MG63 (cell line): Measurements from ENCODE around the gene TRIM16. TPM values are rescaled to one million over a fixed set of nuclear protein-coding genes. Genes with fewer than 3 reads are reported as not detected.
"Not testable (repeated sequence)": the region's sequence is repeated elsewhere in the genome, so short reads cannot be mapped to it uniquely, and the experiment has no call there.

Experiments used
- DNase-seq: peaks from one replicate; pipeline ENCODE4 v3.0.0-alpha.2; 2020
- H3K27me3 ChIP-seq: fragments of 250-450 bp; sonication (Bioruptor Pico); 2 replicates; pipeline ENCODE4 v1.5.1; 2020; ENCODE audit warnings: mild to moderate bottlenecking, moderate library complexity
- H3K36me3 ChIP-seq: fragments of 250-450 bp; sonication (Bioruptor Pico); 2 replicates; pipeline ENCODE4 v1.5.1; 2020; ENCODE audit warnings: mild to moderate bottlenecking, moderate library complexity
- H3K4me3 ChIP-seq: fragments of 250-450 bp; sonication (Bioruptor Pico); 2 replicates; pipeline ENCODE4 v1.5.1; 2020; ENCODE audit warnings: mild to moderate bottlenecking, moderate library complexity
- H3K9me3 ChIP-seq: fragments of 250-450 bp; sonication (Bioruptor Pico); 2 replicates; pipeline ENCODE4 v1.5.1; 2020; ENCODE audit warnings: mild to moderate bottlenecking, moderate library complexity
- total RNA-seq: library from RNA; depleted of rRNA; stranded (reverse); fragments of >200 nt; shearing (Covaris generic); gene quantifications from 2 replicates; pipeline ENCODE4 v1.2.3, GENCODE V29; 2014; ENCODE audit warnings: low replicate concordance

Gene TRIM16
- total RNA-seq, 1 experiment from 2014 or later: 32.4 TPM

DNA sequence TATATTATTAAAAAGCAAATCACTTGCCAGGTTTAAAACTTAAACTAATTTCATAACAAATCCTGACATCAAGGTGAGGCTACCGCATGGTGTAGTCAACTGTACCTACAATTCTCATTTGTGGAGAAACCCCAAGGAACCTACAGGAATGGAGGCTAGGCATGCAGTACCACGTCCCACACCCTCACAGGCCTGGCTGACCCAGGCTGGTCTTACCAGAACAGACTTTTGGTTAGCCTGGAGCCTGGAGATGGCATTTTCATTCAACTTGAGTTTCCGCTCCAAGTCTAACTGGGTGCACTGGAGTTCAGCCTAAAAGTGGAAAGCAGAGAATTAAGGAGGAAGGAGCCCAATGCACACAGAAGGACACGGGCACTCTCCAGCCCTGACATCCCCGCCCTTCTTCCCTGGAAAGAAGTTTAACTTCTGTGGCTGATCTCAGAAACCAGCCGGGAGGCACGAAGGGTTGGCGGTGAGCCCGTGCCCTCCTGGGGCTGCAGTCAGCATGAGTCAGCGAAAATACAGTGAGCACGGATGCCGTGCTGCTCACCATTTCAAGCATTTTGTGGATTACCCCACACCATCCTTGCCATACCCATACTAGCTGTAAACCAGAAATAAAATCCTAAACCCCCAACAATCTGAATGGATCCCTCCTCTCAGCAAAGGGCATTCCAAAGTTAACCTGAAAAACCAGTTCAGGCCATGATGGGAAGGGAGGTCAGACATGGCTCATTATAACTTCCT is 41.4 kb downstream of the TRIM16 start:
- not testable (repeated sequence) for DNase-seq, H3K4me3 ChIP-seq, H3K27me3 ChIP-seq, H3K9me3 ChIP-seq, H3K36me3 ChIP-seq

DNA sequence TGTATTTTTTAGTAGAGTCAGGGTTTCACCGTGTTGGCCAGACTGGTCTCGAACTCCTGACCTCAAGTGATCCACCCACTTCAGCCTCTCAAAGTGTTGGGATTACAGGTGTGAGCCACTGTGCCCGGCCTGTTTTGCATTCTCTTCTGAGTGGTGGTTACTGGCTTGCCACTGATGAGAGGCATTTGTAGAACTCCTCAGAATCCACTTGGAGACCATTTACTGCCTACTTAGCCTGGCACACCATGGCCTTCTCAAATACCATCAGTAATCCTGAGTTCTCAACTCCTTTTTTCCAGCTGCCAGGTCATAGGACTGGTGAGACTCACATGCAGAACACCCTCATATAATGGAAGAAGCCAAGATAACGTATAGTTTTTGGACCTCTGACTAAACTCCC is 42.1 kb downstream of the TRIM16 start:
- DNase-seq, H3K27me3 ChIP-seq: not testable (repeated sequence)

DNA sequence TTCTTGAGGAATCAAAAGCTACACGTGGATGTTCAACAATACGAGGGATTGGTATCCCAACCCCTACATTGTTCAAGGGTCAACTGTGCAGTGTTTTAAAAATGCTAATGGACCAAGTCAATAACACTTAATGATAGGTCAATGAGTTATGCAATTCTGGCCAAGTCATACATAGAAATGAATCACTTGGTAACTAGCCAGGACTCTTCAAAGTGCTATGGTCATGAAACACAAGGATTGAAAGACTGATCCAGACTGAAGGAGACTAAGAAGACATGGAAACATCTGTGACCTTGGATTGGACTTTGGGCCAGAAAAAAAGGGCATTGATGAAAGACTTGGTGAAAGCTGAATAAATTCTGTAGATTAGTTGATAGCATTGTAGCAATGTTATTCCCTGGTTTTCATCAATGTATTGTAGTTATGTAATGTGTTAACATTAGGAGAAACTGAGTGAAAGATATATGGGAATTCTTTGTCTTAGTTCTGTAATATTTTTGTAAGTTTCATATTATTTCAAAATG is 53.1 kb downstream of the TRIM16 start:
- H3K4me3 ChIP-seq, H3K9me3 ChIP-seq, H3K36me3 ChIP-seq, H3K27me3 ChIP-seq, DNase-seq: not testable (repeated sequence)

More for the DNA sequence above, 42.1 kb downstream of the TRIM16 start:
- H3K4me3 ChIP-seq, H3K36me3 ChIP-seq, H3K9me3 ChIP-seq: not testable (repeated sequence)

DNA sequence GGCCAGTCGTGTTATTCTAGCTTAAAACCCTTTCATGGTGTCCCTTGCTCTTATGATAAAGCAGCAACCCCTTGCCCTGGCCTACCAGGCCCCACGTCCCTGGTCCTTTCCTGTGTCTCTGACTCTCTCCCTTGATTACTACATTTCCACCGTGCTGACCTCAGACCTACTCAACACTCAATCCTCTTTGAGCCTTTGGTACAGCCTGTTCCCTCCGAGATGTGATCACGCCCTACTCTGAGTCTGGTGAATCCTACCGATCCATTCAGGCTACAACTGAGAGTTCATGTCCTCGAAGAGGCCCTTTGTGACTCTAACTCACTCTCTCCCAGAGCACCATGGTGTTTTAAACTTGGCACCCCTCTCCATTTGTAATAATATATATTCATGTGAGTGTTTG is 54.1 kb downstream of the TRIM16 start:
- H3K4me3 ChIP-seq, H3K36me3 ChIP-seq, H3K9me3 ChIP-seq, H3K27me3 ChIP-seq, DNase-seq: not testable (repeated sequence)

DNA sequence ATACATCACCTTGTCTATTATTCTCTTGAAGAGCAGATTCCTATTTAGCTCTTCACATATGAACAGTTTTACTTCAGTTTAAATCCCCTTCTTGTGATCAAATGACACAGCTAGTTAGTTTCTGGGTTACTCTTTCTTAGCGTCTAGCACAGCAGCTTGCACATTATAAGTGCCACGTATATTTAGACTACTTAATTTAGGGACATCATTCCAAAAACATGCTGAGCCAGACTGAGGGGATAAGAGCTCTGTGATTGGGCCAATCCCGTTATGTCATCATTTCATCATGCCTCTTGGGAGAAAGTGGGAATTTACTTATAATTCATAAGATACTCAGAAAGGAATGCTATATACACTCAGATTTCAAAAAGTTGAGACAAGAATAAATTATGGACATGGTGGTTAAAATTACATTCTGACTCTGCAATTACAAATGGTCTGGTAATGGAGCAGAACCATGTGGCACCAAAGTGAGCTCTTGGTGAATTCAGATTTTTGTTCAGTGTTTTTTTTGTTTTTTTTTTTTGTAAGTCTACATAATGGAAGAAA is 60.4 kb downstream of the TRIM16 start:
- not testable (repeated sequence) for H3K4me3 ChIP-seq, H3K9me3 ChIP-seq, H3K36me3 ChIP-seq, DNase-seq, H3K27me3 ChIP-seq

DNA sequence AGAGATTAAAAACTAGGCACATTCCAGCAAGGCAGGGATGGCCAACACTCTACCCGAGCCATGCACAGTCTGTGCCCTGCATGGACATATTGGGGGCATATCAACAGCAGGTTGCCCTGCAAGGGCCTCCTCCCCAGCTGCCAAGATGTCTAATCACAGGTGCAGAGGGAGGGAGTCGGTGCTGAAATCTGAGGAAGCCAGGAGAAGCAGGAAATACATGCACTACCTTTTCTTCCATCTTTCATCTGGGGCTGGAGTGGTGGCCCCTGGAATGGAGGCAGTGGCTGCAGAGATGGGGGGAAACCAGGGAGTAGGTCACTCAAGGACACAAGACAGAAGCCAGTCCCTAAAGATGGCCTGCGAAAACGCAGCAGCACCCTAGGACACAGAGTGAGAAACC is 60.9 kb downstream of the TRIM16 start:
- not testable (repeated sequence) for DNase-seq, H3K36me3 ChIP-seq, H3K9me3 ChIP-seq, H3K4me3 ChIP-seq, H3K27me3 ChIP-seq

DNA sequence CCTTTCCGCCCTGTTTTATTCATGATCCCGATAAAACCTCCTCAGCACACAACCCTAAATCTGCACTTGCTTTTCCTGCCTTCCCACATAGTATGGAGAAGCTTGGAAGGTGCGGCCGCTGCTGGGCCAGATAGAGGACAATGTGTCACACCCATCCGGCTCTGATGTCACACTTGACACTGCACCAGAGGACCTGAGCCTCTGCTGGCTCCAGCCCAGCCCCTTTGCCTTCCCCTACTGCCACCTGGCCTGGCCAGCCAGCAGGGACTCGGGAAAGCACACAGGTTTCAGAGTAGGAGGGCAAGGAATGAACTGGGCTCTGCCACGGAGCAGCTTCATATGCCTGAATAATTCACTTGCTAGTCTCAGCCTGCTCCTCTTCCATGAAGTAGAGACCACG is 62.0 kb downstream of the TRIM16 start:
- H3K36me3 ChIP-seq, H3K27me3 ChIP-seq, H3K4me3 ChIP-seq, H3K9me3 ChIP-seq, DNase-seq: not testable (repeated sequence)

DNA sequence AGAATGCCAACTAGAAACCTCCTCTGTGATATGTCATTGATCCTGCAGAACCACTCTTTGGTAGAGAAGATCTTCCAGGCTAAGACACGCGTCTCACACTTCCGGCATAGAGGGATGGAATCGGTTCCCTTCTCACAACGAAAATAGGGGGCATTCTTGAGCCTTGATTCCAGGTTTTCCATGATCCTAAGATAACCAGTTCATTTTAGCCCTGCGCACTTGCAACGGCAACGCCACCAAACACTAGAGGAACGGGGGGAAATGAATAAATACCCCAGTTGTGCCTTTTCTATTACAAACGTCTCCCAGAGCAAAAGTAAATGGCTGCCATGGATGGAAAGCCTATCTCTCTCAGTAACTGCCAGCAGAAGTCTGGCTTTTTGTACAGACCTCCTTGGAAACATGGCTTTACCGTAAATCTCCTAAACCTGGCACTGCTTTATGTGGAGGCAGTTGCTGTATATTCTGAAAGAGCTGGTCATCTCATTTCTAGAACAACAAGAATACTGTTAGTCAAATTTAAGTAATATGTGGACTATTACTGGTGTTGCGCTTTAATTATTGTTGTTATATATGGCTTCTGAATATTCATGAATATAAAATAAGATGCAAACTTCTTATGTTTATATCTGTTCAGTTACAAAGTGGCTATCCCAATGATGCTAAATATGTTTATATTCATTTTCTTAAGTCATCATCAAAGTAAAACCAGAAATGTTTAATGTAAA is 64.6 kb downstream of the TRIM16 start, which contains the start of gene FBXW10B:
Gene FBXW10B (minus strand): TSS at position 374 of the 728 bp plus-strand sequence. CDS start 192 bp downstream, at position 182.
- H3K4me3 ChIP-seq, H3K27me3 ChIP-seq, DNase-seq, H3K9me3 ChIP-seq, H3K36me3 ChIP-seq: not testable (repeated sequence)

DNA sequence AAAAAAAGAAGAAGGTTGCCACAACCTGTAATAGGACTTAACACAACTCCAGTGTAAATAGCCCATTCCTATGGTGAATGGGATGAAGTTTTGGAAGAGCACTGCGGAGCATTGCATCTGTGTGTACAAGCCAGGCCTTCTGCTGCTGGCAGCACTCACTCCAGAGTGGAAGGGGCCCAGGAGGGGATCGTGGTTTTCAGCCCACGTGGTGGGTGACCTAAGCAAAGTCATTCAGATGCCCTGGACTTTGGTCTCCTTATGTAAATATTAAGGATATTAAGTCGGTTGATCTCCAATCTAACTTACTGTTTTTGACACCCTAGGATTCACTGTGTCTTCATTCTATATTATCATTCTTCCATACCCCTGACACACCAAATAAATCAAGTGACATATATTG is 67.3 kb downstream of the TRIM16 start:
- H3K9me3 ChIP-seq, H3K4me3 ChIP-seq, DNase-seq, H3K27me3 ChIP-seq, H3K36me3 ChIP-seq: not testable (repeated sequence)

DNA sequence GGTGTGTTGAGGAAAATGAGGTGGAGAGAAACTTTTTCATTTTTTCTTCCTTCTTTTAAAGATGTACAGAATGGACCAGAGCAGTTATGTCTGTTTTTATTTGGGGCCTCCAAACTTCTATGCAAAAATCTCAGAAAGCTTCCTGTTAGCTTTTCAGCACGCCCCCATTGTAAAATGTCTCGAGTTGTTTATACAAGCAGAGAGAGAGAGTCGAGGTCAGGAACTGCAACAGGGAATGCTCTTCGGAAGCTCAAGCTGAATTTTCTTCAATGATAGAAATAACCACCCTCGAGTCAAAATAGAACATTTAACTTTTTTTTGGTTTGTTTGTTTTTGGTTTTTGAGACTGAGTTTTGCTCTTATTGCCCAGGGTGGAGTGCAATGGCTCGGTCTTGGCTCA is 68.3 kb downstream of the TRIM16 start:
- H3K9me3 ChIP-seq, H3K27me3 ChIP-seq, DNase-seq, H3K4me3 ChIP-seq, H3K36me3 ChIP-seq: not testable (repeated sequence)

DNA sequence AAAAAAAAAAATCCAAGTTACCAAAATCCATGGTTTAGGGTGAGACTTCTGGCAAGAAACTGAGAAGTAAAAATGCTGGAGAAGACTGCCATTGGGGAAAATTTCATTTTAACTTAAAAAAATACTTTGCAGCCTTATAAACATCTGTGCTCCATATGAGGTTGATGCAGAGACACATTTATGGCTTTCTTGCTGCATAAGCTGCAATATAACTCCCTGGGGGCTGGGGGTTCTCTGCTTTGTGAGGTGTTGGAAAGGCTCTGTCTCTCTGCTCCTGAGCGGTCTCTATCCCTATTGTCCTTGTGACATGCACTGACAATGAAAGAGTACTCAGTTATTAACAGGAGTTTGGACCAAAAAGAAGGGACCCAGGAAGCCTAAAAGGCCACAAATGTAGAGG is 71.0 kb downstream of the TRIM16 start:
- H3K4me3 ChIP-seq, H3K9me3 ChIP-seq, H3K27me3 ChIP-seq, DNase-seq, H3K36me3 ChIP-seq: not testable (repeated sequence)

DNA sequence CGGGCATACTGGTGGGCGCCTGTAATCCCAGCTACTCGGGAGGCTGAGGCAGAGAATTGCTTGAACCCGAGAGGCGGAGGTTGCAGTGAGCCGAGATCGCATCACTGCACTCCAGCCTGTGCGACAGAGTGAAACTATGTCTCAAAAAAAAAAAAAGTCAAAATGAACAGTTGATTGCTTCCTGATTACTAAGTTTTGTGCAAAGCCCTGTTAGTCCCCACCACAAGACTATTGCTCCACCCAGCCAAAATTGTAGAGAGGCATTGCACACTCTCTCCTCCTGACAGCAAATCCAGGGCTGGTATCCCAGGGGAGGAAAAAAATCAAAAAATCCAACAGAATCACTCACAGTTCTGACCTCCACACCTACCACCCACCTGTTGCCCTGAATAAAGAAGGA is 91.2 kb downstream of the TRIM16 start:
- H3K4me3 ChIP-seq, H3K9me3 ChIP-seq, H3K27me3 ChIP-seq, H3K36me3 ChIP-seq, DNase-seq: not testable (repeated sequence)

DNA sequence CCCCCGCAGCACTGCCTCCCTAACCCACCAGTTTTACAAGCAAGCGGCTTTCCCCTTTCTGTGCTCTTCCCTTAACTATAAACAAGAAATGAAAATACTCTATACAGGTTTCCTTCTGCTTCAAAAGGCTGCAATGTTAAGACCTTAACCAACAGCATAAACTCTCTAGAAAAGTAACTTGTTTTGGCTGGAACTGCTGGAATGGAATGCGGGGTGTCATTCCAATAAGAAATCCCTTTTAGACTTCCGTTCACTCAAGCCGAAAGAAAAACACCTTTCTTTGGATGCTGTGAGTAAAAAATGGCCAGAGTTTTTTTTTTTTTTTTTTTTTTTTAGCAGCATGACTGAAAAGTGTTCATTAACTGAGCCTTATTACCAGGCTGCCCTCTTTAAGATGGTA is 92.1 kb downstream of the TRIM16 start:
- not testable (repeated sequence) for H3K9me3 ChIP-seq, H3K36me3 ChIP-seq, H3K27me3 ChIP-seq, DNase-seq, H3K4me3 ChIP-seq

DNA sequence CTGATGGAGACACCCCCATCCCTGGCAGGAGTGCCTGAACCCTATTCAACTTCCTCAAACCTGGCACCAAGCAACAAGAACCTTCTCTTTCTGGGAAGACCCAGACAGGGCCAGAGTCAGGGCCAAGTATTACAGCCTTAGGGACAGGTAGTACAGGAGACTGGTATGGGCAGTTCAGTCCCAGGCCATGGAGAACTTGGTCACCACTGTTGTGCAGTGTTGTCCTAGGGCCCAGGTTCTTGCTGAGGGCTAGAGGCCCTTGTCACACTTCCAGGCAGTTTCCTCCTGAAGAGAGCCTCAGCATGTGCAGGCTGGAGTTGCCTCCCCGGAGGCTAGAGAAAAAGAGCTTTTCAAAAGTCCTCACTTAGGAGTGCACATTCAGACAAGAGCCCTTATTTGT is 93.3 kb downstream of the TRIM16 start:
- not testable (repeated sequence) for H3K9me3 ChIP-seq, H3K36me3 ChIP-seq, DNase-seq, H3K27me3 ChIP-seq, H3K4me3 ChIP-seq

DNA sequence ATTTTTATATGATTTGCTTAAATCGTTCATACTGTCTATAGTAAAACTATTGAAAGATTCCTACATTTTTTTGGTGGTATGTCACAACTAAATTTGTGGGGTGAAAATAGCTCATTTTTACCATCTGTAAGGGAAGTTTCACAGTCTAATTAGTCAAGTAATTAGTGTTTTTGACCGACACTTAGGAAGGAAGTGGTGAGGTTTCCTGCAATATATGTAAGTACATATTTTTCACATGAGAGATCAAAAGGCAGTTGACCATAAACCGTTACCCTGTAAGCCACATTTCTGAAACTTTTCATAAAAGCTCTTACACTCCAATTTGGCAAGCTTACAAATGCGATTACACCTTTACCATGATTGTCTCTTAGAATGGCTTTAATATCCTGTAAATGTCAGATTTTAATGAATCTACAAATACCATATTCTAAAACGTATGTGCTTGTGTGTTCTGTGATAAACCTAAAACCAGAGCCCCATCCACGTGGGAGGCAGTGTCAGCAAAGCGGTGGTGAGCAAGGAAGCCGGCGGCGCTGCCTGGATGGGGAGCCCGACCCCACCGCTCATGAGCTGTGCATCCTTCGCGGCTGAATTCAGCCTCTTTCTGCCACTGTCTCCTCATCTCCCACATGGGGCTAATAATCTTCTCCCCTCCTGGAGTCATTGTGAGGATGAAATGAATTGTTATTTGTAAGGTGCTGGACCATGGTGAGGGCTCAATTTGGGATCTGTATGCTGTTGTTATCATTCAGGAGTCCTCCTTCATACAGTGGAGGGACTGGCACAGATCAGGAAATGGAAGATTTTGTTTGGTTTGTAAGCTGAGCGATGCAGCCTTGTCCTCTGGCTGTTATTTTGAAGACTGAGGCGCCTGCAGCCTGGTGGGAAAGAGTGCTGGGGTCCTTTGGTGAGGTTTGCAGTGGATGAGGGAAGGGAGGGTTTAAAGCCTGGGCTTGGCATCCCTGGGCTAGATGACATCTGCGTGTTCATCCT is 94.3 kb downstream of the TRIM16 start:
- H3K4me3 ChIP-seq, H3K36me3 ChIP-seq, H3K27me3 ChIP-seq, DNase-seq, H3K9me3 ChIP-seq: not testable (repeated sequence)

DNA sequence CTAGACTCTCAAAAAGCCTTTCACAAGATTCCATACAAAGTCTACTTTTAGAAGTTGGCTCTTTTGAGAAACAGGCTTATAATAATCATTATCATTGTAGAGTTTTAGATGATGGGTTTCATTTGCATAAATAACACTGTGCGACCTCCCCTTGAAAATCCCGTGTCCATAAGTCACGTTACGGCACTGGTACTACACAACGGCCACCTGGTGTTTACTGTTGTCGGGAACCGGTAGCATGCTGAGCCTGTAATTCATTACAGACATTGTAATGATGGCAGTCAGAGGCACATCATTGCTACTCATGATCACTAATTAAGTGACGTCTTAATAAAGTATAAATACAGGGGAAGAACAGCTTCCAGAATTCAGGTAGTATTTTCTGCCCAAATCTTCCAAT is 96.1 kb downstream of the TRIM16 start:
- H3K9me3 ChIP-seq, DNase-seq, H3K27me3 ChIP-seq, H3K4me3 ChIP-seq, H3K36me3 ChIP-seq: not testable (repeated sequence)

DNA sequence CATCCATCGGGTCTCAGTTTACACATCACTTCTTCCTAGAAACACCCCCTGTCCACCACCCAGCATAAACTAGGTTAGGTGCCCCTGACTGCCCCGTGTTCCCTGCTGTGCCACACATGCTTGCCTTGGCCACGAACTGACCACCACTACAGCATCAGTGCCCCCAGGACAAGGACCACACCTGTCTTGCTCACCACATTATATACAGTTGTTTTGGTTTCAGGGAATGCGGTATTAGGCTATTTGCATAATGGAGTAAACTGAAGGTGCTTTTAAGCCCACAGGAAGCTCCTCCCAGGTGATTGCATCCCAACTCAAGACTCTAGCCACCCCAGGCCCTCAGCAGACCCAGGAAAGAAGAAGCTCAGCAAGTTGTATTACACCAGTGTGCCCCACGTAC is 100.8 kb downstream of the TRIM16 start:
- H3K4me3 ChIP-seq, DNase-seq, H3K36me3 ChIP-seq, H3K27me3 ChIP-seq, H3K9me3 ChIP-seq: not testable (repeated sequence)
